Measurements from ENCODE around the gene NRSN1. TPM values are rescaled to one million over a fixed set of nuclear protein-coding genes. Genes with fewer than 3 reads are reported as not detected.

Gene NRSN1
- polyA plus RNA-seq, 1 experiment = not detected

- no peak overlapping the region for H3K27ac ChIP-seq (ENCODE audit: low read depth, low read length)
- DNase-seq (ENCODE audit: low read depth, low spot score) = no peak
- TF ChIP-seq, protein P1, sequence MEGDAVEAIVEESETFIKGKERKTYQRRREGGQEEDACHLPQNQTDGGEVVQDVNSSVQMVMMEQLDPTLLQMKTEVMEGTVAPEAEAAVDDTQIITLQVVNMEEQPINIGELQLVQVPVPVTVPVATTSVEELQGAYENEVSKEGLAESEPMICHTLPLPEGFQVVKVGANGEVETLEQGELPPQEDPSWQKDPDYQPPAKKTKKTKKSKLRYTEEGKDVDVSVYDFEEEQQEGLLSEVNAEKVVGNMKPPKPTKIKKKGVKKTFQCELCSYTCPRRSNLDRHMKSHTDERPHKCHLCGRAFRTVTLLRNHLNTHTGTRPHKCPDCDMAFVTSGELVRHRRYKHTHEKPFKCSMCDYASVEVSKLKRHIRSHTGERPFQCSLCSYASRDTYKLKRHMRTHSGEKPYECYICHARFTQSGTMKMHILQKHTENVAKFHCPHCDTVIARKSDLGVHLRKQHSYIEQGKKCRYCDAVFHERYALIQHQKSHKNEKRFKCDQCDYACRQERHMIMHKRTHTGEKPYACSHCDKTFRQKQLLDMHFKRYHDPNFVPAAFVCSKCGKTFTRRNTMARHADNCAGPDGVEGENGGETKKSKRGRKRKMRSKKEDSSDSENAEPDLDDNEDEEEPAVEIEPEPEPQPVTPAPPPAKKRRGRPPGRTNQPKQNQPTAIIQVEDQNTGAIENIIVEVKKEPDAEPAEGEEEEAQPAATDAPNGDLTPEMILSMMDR (IDR thresholded peaks at IDR 0.05; ENCODE audit: low read depth, low read length) = no peak
- ChIA-PET POLR2A (no interaction called here), CTCF (no interaction called here)
- H3K9me3 ChIP-seq (ENCODE audit: control insufficient read depth, insufficient read depth, low read length) = no peaks in the 10 kb centered on the region
- H3K27me3 ChIP-seq (ENCODE audit: control insufficient read depth, insufficient read depth, low read length) = no peaks in the 10 kb centered on the region
- no peak overlapping the region for H3K4me3 ChIP-seq (ENCODE audit: low read depth, low read length)
Observed at GRCh38 chr6:24194978-24195700, 69.1 kb downstream of the NRSN1 start.

GRCh38 chr6:24195836-24196597, 70.0 kb downstream of the NRSN1 start:
- no peak overlapping the region for H3K4me3 ChIP-seq (ENCODE audit: low read depth, low read length)
- H3K9me3 ChIP-seq (ENCODE audit: control insufficient read depth, insufficient read depth, low read length) = no peaks in the 10 kb centered on the region
- ChIA-PET CTCF (no interaction called here), POLR2A (no interaction called here)
- no peaks in the 10 kb centered on the region for H3K27me3 ChIP-seq (ENCODE audit: control insufficient read depth, insufficient read depth, low read length)
- TF ChIP-seq, protein P1 (IDR thresholded peaks at IDR 0.05; ENCODE audit: low read depth, low read length) = no peak
- DNase-seq (ENCODE audit: low read depth, low spot score) = no peak
- H3K27ac ChIP-seq (ENCODE audit: low read depth, low read length) = no peak overlapping the region

Small RNA genes lying within 50 kb of the gene (small RNA-seq; reads per million reads assigned to genes)
- not detected for gene RF00218 (ENCODE audit: insufficient read length, low read depth)

Other genes with a start within 250 kb of the NRSN1 start
- gene DCDC2, start 231.8 kb downstream of the NRSN1 start, polyA plus RNA-seq (2011; rRNA removed) = 0.02 TPM in 1 of 2 replicates, not detected in the other

Measured in AG04450 (cell line).